Epidermal melanocyte (primary cell): ENCODE data around the gene SH3BGRL3.
A peak's percentile ranks its signal among the peaks of the same experiment; 100 is the strongest.
"Not testable (repeated sequence)": the region's sequence is repeated elsewhere in the genome, so short reads cannot be mapped to it uniquely, and the experiment has no call there.

Source experiments
- DNase-seq: peaks from one replicate; pipeline ENCODE4 v3.0.0; 2011; ENCODE audit warnings: low spot score; ENCODE audit not compliant: insufficient read length

Gene SH3BGRL3

DNA sequence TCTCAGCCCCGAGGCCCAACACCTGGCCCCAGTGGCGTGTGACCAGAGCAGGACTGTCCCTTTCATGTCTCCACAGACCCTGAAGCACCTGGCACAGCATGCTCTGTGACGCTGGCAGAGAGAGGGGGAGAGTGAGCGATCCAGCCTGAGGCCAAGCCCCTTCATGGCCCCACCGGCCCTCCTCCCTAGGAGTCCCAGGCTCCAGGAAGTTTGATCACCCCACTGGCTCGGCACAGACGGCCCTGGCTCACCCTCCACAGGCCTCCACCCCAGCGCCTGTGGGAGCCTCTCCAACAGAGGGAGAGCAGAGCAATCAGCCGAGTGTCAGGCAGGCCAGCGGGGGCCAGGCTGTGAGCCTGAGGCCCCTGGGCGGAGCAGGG lies 11.0 kb downstream of the SH3BGRL3 start:
- no peak for DNase-seq

GRCh38 chr1:26291433-26291832 lies 11.5 kb downstream of the SH3BGRL3 start:
- no peak for DNase-seq

- no peak for DNase-seq
These were observed 12.1 kb downstream of the SH3BGRL3 start for GRCh38 chr1:26291939-26292338.

DNA sequence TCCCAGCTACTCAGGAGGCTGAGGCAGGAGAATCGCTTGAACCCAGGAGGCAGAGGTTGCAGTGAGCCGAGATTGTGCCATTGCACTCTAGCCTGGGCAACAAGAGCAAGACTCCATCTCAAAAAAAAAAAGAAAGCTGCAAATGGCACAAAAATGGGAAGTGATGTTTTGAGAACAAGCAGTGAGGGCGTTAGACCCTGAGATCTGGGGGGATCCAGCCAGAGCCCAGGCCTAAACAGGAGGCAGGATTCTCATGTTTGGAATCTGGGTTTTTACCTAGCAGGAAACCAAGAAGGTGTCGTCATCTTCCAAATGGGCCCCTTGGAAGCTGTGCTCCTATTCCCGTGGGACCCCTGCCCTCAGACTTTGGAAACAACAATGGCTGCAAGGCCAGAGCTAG lies 12.8 kb downstream of the SH3BGRL3 start:
- DNase-seq: not testable (repeated sequence)

DNA sequence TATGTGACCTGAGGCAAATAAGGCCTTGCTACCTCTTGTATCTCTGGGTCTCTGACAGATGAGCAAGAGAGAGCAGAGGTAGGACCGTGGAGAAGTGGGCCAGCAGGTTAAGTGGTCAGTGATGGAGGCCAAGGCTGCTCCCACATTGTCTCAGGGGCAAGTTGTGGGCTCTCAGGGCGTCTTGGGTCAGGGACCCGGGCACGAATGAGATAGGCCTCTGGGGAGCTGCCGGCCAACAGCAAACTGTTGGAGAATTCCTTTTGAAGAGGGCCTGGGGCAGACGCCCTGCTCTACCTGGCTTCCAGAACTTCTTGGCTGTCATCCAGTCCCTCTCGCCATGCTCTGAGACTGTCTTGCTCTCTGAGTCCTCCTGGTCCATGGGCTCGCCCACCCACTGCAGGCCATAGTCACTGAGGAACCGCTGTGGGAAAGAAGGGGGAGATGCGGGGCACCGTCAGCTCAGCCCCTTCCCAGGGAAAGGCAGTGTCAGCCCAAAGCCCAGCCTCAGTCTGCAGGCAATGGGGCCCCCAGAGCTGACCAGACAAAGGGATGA lies 14.1 kb downstream of the SH3BGRL3 start:
- no peak for DNase-seq

GRCh38 chr1:26295194-26296138 lies 15.6 kb downstream of the SH3BGRL3 start:
- DNase-seq: no peak

GRCh38 chr1:26296340-26297056 lies 16.6 kb downstream of the SH3BGRL3 start:
- DNase-seq: no peak

DNA sequence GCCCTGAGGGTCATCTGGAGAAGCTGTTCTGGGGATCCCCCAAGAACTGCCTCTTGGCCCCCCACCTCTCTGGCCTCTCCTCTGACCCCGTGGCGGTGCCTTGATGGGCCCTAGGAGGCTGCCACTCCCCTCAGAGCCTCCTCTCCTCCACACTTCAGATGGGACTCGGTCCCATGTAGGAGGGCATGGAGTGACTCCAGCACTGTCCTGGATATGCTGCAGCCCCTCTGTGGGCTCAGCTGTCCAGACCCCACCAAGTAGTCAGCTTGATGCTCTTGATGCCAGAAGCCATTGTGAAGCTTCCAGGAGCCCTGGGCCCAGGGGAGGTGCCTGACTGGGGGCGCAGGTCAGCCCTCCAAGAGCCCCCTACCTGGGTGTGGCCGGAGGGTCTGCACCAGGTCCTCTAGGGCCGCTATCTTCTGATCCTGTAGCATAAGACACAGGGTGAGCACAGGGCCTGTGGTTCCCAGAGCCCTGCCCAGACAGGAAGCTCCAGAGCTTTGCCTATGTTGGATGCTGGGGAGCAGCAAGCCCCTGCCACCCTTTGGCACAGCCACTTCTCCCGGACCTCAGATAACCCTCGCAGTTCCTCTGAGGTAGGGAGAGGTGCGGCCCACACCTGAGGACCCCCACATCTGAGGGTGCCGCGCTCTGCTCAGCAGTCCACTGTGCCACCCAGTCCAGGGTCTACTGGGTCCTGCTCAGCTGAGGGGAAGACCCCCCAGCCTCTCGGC lies 17.3 kb downstream of the SH3BGRL3 start:
- DNase-seq: no peak

DNA sequence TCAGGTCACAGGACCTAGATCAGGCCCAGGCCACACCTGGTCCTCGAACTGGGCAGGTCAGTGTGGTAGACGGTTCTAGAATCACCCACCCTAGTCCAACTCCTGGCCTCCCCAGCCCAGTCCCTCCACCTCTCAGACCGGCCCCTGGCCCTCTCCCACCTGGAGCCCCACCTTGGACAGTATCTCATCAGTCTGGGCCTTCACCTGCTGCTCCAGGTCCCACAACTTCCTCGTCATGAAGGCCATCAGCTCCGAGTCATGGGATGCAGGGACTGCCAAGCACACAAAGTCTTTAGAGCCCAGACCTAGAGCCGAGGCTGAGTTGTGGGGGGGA lies 17.9 kb downstream of the SH3BGRL3 start:
- DNase-seq: no peak

- DNase-seq: no peak
These were observed 20.8 kb downstream of the SH3BGRL3 start for GRCh38 chr1:26300578-26301275.

GRCh38 chr1:26302733-26303405 lies 23.0 kb downstream of the SH3BGRL3 start:
- no peak for DNase-seq

GRCh38 chr1:26305667-26306289 lies 25.9 kb downstream of the SH3BGRL3 start:
- no peak for DNase-seq

GRCh38 chr1:26306290-26307229 lies 26.7 kb downstream of the SH3BGRL3 start, which contains the start of gene UBXN11:
TSS of gene UBXN11 (minus strand) at chr1:26306636. CDS start at chr1:26302883, 3,753 bp downstream.
- DNase-seq: peak; percentile 97

DNA sequence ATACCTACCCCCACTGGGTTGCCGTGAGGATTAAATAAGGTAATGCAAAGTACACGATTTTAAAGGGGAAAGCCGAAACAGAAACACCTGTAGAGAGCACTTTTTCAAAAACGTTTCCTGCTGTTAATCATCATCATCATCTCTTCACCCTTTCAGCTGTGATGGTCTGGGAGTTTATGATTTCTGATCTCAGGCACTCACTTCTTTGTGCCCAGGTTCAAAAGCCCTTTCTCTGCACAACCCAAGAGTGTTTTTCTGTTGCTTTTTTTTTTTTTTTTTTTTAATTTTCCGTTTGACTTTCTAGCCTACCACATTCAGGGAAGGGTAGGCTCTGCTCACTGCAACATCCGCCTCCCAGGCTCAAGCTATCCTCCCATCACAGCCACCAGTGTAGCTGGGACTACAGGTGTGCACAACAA lies 27.5 kb downstream of the SH3BGRL3 start:
- DNase-seq: no peak

- DNase-seq: not testable (repeated sequence)
These were observed 28.3 kb downstream of the SH3BGRL3 start for GRCh38 chr1:26307966-26308899.

- no peak for DNase-seq
These were observed 34.6 kb downstream of the SH3BGRL3 start for GRCh38 chr1:26314501-26314900.
